HCT116 (cell line): ENCODE results near the gene MAP2K3. TPM values are rescaled to one million over a fixed set of nuclear protein-coding genes. Genes with fewer than 3 reads are reported as not detected.

Source experiments
- ATAC-seq: fragments of 200-7000 bp; cut with Tn5 transposase; 2 replicates; pipeline ENCODE4 v1.9.1; 2020; ENCODE audit warnings: mild to moderate bottlenecking, moderate library complexity
- BruUV-seq: library from RNA; stranded (reverse); fragments of 400-500 nt; replicated peaks from 2 replicates; lab custom pipeline; 2021; lab: Mats Ljungman, UMichigan
- CTCF ChIA-PET: fragments of 300-600 bp; sonication (Branson Sonifier 250); formaldehyde crosslinking; loops from one replicate; lab custom pipeline; 2021; ENCODE audit warnings: antibody characterized with exemption; lab: Charles Lee
- POLR2A ChIA-PET: fragments of 300-600, 350-600 bp; sonication (Branson Sonifier 250); formaldehyde crosslinking; loops from one replicate; lab custom pipeline; 2021; ENCODE audit warnings: antibody characterized with exemption; lab: Charles Lee
- RAD21 ChIA-PET, 2 experiments: fragments of 300-600 bp; sonication (Branson Sonifier 250); formaldehyde crosslinking; loops; one replicate each; lab custom pipeline; 2023; ENCODE audit warnings: low total read pairs in 2 of 2; ENCODE audit not compliant: uncharacterized antibody in 2 of 2, unreplicated experiment in 2 of 2, low non-redundant PET in 1 of 2; lab: Charles Lee
- DNase-seq: peaks from one replicate; pipeline ENCODE4 v3.0.0-alpha.2; 2010; ENCODE audit warnings: low read depth, low spot score
- H2AFZ ChIP-seq: fragments of 200-600 bp; shearing (Covaris generic), sonication (generic); 2 replicates; pipeline ENCODE4 v1.6.1; 2017; ENCODE audit warnings: low read depth, mixed run types, mixed read lengths, antibody characterized with exemption, low read length; ENCODE audit not compliant: poor library complexity, severe bottlenecking
- H3K27ac ChIP-seq: 2 replicates; pipeline ENCODE4 v1.5.1; 2012; ENCODE audit warnings: low read depth, low read length
- H3K27me3 ChIP-seq: fragments of 200-600 bp; sonication (generic); 2 replicates; pipeline ENCODE4 v1.6.1; 2016; ENCODE audit warnings: mixed run types, low read length, mixed read lengths; ENCODE audit not compliant: insufficient read depth
- H3K36me3 ChIP-seq, 2 experiments: fragments of 200-500 bp in 1 of 2; fragments of 200-600 bp in 1 of 2; sonication (Bioruptor generic) in 1 of 2; sonication (generic) in 1 of 2; 2 replicates each; pipeline versions ENCODE4 v1.5.1 to v1.6.1; 2014 to 2016; ENCODE audit warnings: low read length in 2 of 2, inconsistent platforms in 1 of 2, mixed read lengths in 1 of 2, mixed run types in 1 of 2; ENCODE audit not compliant: insufficient read depth in 2 of 2, control insufficient read depth in 1 of 2
- H3K4me1 ChIP-seq, 2 experiments: fragments of 200-600 bp in 1 of 2; sonication (generic) in 1 of 2; 2 replicates each; pipeline versions ENCODE4 v1.5.1 to v1.6.1; 2012 to 2017; ENCODE audit warnings: low read length in 2 of 2, inconsistent platforms in 1 of 2, mild to moderate bottlenecking in 1 of 2, mixed read lengths in 1 of 2, mixed run types in 1 of 2, moderate library complexity in 1 of 2; ENCODE audit not compliant: insufficient read depth in 2 of 2, control insufficient read depth in 1 of 2
- H3K4me2 ChIP-seq: fragments of 200-600 bp; sonication (generic); 2 replicates; pipeline ENCODE4 v1.6.1; 2017; ENCODE audit warnings: mixed run types, low read length, mixed read lengths
- H3K4me3 ChIP-seq, 2 experiments: fragments of 200-600 bp in 1 of 2; sonication (generic) in 1 of 2; replicated peaks in 1 of 2; 2 replicates each; pipeline ENCODE4 v1.5.1; 2011 to 2016; ENCODE audit warnings: low read length in 2 of 2, control low read depth in 1 of 2, low read depth in 1 of 2, mild to moderate bottlenecking in 1 of 2, mixed read lengths in 1 of 2, mixed run types in 1 of 2
- H3K79me2 ChIP-seq: fragments of 200-600 bp; sonication (generic); 2 replicates; pipeline ENCODE4 v1.6.1; 2017; ENCODE audit warnings: mild to moderate bottlenecking, mixed run types, low read length, moderate library complexity, mixed read lengths; ENCODE audit not compliant: insufficient read depth
- H3K9ac ChIP-seq: fragments of 200-600 bp; sonication (generic); 2 replicates; pipeline ENCODE4 v1.6.1; 2016; ENCODE audit warnings: low read length, mixed read lengths
- H3K9me2 ChIP-seq: fragments of 200-600 bp; sonication (generic), shearing (Covaris generic); 2 replicates; pipeline ENCODE4 v1.6.1; 2017; ENCODE audit warnings: mixed run types, mild to moderate bottlenecking, moderate library complexity; ENCODE audit not compliant: insufficient read depth
- H3K9me3 ChIP-seq, 2 experiments: fragments of 200-500 bp in 1 of 2; fragments of 200-600 bp in 1 of 2; sonication (Bioruptor generic) in 1 of 2; sonication (generic) in 1 of 2; 2 replicates each; pipeline ENCODE4 v1.6.1; 2014 to 2017; ENCODE audit warnings: low read length in 2 of 2, mixed read lengths in 2 of 2, inconsistent platforms in 1 of 2, low read depth in 1 of 2, mild to moderate bottlenecking in 1 of 2, mixed run types in 1 of 2, moderate library complexity in 1 of 2; ENCODE audit not compliant: control insufficient read depth in 1 of 2, insufficient read depth in 1 of 2
- H4K20me1 ChIP-seq: fragments of 200-600 bp; sonication (generic), shearing (Covaris generic); 2 replicates; pipeline ENCODE4 v1.6.1; 2017; ENCODE audit warnings: mixed run types, mild to moderate bottlenecking, moderate library complexity; ENCODE audit not compliant: insufficient read depth
- CBX3 ChIP-seq: IDR thresholded peaks from 2 replicates; pipeline ENCODE4 v1.6.1; 2012; ENCODE audit warnings: low read depth
- EGR1 ChIP-seq: IDR thresholded peaks from 2 replicates; pipeline ENCODE4 v1.6.1; 2012; ENCODE audit warnings: low read depth
- EZH2 ChIP-seq: fragments of 200-600 bp; sonication (generic); IDR thresholded peaks from 2 replicates; pipeline ENCODE4 v1.6.1; 2017; ENCODE audit warnings: antibody characterized with exemption, mixed run types
- JUND ChIP-seq: IDR thresholded peaks from 2 replicates; pipeline ENCODE4 v1.6.1; 2012
- POLR2A ChIP-seq: IDR thresholded peaks from 2 replicates; pipeline ENCODE4 v1.7.0; 2011; ENCODE audit warnings: borderline replicate concordance; ENCODE audit not compliant: insufficient read depth, insufficient read length; ENCODE audit errors: extremely low read depth
- POLR2AphosphoS5 ChIP-seq: IDR thresholded peaks from 2 replicates; pipeline ENCODE4 v1.6.1; 2011; ENCODE audit warnings: mild to moderate bottlenecking, low read depth, low read length, moderate library complexity
- RAD21 ChIP-seq: IDR thresholded peaks from 2 replicates; pipeline ENCODE4 v1.6.1; 2012; ENCODE audit warnings: low read depth, mild to moderate bottlenecking
- YY1 ChIP-seq: IDR thresholded peaks from 2 replicates; pipeline ENCODE4 v1.6.1; 2011; ENCODE audit warnings: low read length, low read depth, moderate library complexity, mild to moderate bottlenecking; ENCODE audit not compliant: insufficient replicate concordance; ENCODE audit errors: extremely low read depth
- intact Hi-C: fragments of 100-400 bp; cut with micrococcal nuclease; formaldehyde crosslinking; loops from 2 replicates; pipeline ENCODE4 v1.10.0; 2022
- total RNA-seq: library from RNA; stranded (reverse); gene quantifications from one replicate; pipeline ENCODE4 v1.2.1, GENCODE V29; 2021; ENCODE audit not compliant: unreplicated experiment
- TF ChIP-seq, protein P1 (sequence below): IDR thresholded peaks from 2 replicates; pipeline ENCODE4 v1.6.1; 2011; ENCODE audit warnings: mild to moderate bottlenecking, low read length, moderate library complexity; ENCODE audit not compliant: insufficient replicate concordance; ENCODE audit errors: extremely low read depth
- TF ChIP-seq, protein P2 (sequence below): IDR thresholded peaks from 2 replicates; pipeline ENCODE4 v1.6.1; 2012; ENCODE audit warnings: low read depth

Gene MAP2K3
- total RNA-seq, 1 experiment from 2014 or later, result 96.7 TPM

DNA sequence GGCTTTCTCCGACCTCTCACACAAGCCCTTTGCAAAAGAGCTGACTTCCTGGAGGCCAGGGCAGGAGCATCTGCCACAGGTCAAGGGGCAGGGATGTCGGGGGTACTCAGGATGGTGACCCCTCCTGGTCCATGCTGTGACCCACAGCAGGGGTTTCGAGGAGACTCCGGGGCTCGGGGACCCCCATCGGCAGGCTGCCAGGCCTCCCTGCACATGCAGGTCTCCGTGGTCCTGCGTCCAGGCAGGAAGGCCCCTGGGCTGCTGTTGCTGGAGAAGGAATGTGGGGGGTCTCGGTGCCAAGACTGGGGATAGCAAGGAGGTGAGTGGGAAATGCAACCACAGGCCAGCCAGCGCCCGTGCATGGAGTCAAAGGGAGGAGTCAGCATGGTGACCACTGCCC lies 42.9 kb upstream of the MAP2K3 start:
- no peaks in the 10 kb centered on the region for H3K4me1 ChIP-seq
- intact Hi-C loops, result no loop called here
- ChIA-PET POLR2A (no interaction called here), CTCF (no interaction called here), RAD21 (no interaction called here)
- TF ChIP-seq JUND, result no peak
- TF ChIP-seq, protein P1, sequence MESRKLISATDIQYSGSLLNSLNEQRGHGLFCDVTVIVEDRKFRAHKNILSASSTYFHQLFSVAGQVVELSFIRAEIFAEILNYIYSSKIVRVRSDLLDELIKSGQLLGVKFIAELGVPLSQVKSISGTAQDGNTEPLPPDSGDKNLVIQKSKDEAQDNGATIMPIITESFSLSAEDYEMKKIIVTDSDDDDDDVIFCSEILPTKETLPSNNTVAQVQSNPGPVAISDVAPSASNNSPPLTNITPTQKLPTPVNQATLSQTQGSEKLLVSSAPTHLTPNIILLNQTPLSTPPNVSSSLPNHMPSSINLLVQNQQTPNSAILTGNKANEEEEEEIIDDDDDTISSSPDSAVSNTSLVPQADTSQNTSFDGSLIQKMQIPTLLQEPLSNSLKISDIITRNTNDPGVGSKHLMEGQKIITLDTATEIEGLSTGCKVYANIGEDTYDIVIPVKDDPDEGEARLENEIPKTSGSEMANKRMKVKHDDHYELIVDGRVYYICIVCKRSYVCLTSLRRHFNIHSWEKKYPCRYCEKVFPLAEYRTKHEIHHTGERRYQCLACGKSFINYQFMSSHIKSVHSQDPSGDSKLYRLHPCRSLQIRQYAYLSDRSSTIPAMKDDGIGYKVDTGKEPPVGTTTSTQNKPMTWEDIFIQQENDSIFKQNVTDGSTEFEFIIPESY, result no peak
- no peak for TF ChIP-seq YY1
- no peak for TF ChIP-seq CBX3
- TF ChIP-seq EGR1, result no peak
- no peak for TF ChIP-seq POLR2AphosphoS5
- TF ChIP-seq POLR2A, result no peak
- no peak for TF ChIP-seq EZH2
- TF ChIP-seq, protein P2, sequence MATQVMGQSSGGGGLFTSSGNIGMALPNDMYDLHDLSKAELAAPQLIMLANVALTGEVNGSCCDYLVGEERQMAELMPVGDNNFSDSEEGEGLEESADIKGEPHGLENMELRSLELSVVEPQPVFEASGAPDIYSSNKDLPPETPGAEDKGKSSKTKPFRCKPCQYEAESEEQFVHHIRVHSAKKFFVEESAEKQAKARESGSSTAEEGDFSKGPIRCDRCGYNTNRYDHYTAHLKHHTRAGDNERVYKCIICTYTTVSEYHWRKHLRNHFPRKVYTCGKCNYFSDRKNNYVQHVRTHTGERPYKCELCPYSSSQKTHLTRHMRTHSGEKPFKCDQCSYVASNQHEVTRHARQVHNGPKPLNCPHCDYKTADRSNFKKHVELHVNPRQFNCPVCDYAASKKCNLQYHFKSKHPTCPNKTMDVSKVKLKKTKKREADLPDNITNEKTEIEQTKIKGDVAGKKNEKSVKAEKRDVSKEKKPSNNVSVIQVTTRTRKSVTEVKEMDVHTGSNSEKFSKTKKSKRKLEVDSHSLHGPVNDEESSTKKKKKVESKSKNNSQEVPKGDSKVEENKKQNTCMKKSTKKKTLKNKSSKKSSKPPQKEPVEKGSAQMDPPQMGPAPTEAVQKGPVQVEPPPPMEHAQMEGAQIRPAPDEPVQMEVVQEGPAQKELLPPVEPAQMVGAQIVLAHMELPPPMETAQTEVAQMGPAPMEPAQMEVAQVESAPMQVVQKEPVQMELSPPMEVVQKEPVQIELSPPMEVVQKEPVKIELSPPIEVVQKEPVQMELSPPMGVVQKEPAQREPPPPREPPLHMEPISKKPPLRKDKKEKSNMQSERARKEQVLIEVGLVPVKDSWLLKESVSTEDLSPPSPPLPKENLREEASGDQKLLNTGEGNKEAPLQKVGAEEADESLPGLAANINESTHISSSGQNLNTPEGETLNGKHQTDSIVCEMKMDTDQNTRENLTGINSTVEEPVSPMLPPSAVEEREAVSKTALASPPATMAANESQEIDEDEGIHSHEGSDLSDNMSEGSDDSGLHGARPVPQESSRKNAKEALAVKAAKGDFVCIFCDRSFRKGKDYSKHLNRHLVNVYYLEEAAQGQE, result no peak
- no peak for TF ChIP-seq RAD21
- H3K9me3 ChIP-seq, result no peaks in the 10 kb centered on the region
- DNase-seq (no peak), ATAC-seq (no peak)
- H3K79me2 ChIP-seq, result no peaks in the 10 kb centered on the region
- no peaks in the 10 kb centered on the region for H3K36me3 ChIP-seq
- H3K4me3 ChIP-seq, result no peak overlapping the region
- no peaks in the 10 kb centered on the region for H4K20me1 ChIP-seq
- BruUV-seq, result no TSS peak
- no peak overlapping the region for H3K27ac ChIP-seq
- no peak overlapping the region for H3K4me2 ChIP-seq
- no peaks in the 10 kb centered on the region for H3K9me2 ChIP-seq
- H3K9ac ChIP-seq, result no peak overlapping the region
- no peaks in the 10 kb centered on the region for H3K27me3 ChIP-seq
- no peak overlapping the region for H2AFZ ChIP-seq
